SK-N-SH (cell line): Measurements from ENCODE around the gene ST8SIA4.

Experiments
- POLR2AphosphoS5 ChIP-seq: IDR thresholded peaks from 2 replicates; pipeline ENCODE4 v1.6.1; 2012; ENCODE audit warnings: low read depth, low read length
- TF ChIP-seq, protein P1 (sequence below): fragments of 200-600 bp; sonication (generic); IDR thresholded peaks from 2 replicates; pipeline ENCODE4 v1.6.1; 2017; ENCODE audit warnings: antibody characterized with exemption, mild to moderate bottlenecking, moderate library complexity

DNA sequence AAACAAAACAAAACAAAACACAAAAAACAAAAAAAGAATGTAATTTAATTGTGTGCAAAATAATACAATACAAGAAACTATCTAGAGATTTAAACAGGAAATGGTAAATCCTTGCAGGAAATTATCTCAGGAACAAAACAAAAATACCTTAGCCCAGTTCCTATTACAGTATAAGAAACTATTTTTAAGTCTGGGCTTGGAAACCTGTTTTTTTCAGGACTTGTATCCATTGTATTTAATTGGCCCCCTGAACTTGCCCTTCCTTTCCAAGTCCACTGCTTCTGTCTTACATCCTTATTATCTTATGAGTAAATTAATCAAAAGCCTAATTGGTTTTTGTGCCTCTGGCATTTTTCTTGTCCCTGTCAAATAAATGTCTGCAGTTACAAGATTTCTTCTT, 48.5 kb downstream of the ST8SIA4 start:
- TF ChIP-seq, protein P1, sequence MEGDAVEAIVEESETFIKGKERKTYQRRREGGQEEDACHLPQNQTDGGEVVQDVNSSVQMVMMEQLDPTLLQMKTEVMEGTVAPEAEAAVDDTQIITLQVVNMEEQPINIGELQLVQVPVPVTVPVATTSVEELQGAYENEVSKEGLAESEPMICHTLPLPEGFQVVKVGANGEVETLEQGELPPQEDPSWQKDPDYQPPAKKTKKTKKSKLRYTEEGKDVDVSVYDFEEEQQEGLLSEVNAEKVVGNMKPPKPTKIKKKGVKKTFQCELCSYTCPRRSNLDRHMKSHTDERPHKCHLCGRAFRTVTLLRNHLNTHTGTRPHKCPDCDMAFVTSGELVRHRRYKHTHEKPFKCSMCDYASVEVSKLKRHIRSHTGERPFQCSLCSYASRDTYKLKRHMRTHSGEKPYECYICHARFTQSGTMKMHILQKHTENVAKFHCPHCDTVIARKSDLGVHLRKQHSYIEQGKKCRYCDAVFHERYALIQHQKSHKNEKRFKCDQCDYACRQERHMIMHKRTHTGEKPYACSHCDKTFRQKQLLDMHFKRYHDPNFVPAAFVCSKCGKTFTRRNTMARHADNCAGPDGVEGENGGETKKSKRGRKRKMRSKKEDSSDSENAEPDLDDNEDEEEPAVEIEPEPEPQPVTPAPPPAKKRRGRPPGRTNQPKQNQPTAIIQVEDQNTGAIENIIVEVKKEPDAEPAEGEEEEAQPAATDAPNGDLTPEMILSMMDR, result no peak
- no peak for TF ChIP-seq POLR2AphosphoS5
